ENCODE data around the gene SLC22A25. TPM values are rescaled to one million over a fixed set of nuclear protein-coding genes. Genes with fewer than 3 reads are reported as not detected.
A peak's percentile ranks its signal among the peaks of the same experiment; 100 is the strongest.

Gene SLC22A25
- total and polyA plus RNA-seq, 2 of the 13 experiments (the other 11 are each of a cell fraction or from before 2014, with no cell fraction given): 0.18 to 0.42 TPM

GRCh38 chr11:63277345-63277943 lies 34.0 kb upstream of the SLC22A25 start (continued):
- no peak for TF ChIP-seq ZNF619 (CRISPR knock-in tag; IDR thresholded peaks at IDR 0.05)
- TF ChIP-seq, protein P1, sequence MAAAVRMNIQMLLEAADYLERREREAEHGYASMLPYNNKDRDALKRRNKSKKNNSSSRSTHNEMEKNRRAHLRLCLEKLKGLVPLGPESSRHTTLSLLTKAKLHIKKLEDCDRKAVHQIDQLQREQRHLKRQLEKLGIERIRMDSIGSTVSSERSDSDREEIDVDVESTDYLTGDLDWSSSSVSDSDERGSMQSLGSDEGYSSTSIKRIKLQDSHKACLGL (CRISPR knock-in tag; IDR thresholded peaks at IDR 0.05): no peak
- TF ChIP-seq ZZZ3 (CRISPR knock-in tag; IDR thresholded peaks at IDR 0.05; ENCODE audit: borderline replicate concordance): no peak
- TF ChIP-seq, protein P2, sequence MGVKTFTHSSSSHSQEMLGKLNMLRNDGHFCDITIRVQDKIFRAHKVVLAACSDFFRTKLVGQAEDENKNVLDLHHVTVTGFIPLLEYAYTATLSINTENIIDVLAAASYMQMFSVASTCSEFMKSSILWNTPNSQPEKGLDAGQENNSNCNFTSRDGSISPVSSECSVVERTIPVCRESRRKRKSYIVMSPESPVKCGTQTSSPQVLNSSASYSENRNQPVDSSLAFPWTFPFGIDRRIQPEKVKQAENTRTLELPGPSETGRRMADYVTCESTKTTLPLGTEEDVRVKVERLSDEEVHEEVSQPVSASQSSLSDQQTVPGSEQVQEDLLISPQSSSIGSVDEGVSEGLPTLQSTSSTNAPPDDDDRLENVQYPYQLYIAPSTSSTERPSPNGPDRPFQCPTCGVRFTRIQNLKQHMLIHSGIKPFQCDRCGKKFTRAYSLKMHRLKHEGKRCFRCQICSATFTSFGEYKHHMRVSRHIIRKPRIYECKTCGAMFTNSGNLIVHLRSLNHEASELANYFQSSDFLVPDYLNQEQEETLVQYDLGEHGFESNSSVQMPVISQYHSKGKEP (CRISPR knock-in tag; IDR thresholded peaks at IDR 0.05): no peak
- no peak for TF ChIP-seq BRD4 (CRISPR knock-in tag; IDR thresholded peaks at IDR 0.05)
- no peak for TF ChIP-seq ZNF891 (CRISPR knock-in tag; IDR thresholded peaks at IDR 0.05)
- TF ChIP-seq RXRB (CRISPR knock-in tag; IDR thresholded peaks at IDR 0.05; ENCODE audit: borderline replicate concordance): peak; percentile 47; the same call in 1 of the 2 replicates
- TF ChIP-seq WIZ (CRISPR knock-in tag; IDR thresholded peaks at IDR 0.05): no peak
- TF ChIP-seq ZSCAN29 (CRISPR knock-in tag; conservative IDR thresholded peaks at IDR 0.05): no peak
- no peak for TF ChIP-seq TGIF2 (CRISPR knock-in tag; IDR thresholded peaks at IDR 0.05)
- TF ChIP-seq, protein P3, sequence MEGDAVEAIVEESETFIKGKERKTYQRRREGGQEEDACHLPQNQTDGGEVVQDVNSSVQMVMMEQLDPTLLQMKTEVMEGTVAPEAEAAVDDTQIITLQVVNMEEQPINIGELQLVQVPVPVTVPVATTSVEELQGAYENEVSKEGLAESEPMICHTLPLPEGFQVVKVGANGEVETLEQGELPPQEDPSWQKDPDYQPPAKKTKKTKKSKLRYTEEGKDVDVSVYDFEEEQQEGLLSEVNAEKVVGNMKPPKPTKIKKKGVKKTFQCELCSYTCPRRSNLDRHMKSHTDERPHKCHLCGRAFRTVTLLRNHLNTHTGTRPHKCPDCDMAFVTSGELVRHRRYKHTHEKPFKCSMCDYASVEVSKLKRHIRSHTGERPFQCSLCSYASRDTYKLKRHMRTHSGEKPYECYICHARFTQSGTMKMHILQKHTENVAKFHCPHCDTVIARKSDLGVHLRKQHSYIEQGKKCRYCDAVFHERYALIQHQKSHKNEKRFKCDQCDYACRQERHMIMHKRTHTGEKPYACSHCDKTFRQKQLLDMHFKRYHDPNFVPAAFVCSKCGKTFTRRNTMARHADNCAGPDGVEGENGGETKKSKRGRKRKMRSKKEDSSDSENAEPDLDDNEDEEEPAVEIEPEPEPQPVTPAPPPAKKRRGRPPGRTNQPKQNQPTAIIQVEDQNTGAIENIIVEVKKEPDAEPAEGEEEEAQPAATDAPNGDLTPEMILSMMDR (CRISPR knock-in tag; IDR thresholded peaks at IDR 0.05): peak; percentile 75
- no peak for TF ChIP-seq SUZ12 (IDR thresholded peaks at IDR 0.05; ENCODE audit: low read depth, low read length)
- TF ChIP-seq KAT8 (CRISPR knock-in tag; IDR thresholded peaks at IDR 0.05): 0 out of 2 replicates have a peak, but pooled peaks have one; percentile 34
- TF ChIP-seq ZNF12 (CRISPR knock-in tag; IDR thresholded peaks at IDR 0.05): 0 out of 2 replicates have a peak, but pooled peaks have one; percentile 33
- TF ChIP-seq ZNF224 (CRISPR knock-in tag; IDR thresholded peaks at IDR 0.05): no peak
- TF ChIP-seq REST (IDR thresholded peaks at IDR 0.05; ENCODE audit: borderline replicate concordance in 1 of 2, low read depth in 1 of 2, low read length in 2 of 2): no peak
- 0 out of 2 replicates have a peak, but pooled peaks have one; percentile 15 for TF ChIP-seq ZNF331 (CRISPR knock-in tag; IDR thresholded peaks at IDR 0.05)
- TF ChIP-seq, protein P4, sequence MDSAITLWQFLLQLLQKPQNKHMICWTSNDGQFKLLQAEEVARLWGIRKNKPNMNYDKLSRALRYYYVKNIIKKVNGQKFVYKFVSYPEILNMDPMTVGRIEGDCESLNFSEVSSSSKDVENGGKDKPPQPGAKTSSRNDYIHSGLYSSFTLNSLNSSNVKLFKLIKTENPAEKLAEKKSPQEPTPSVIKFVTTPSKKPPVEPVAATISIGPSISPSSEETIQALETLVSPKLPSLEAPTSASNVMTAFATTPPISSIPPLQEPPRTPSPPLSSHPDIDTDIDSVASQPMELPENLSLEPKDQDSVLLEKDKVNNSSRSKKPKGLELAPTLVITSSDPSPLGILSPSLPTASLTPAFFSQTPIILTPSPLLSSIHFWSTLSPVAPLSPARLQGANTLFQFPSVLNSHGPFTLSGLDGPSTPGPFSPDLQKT (CRISPR knock-in tag; IDR thresholded peaks at IDR 0.05; ENCODE audit: borderline replicate concordance): no peak
- peak; percentile 23 for TF ChIP-seq XRCC5 (optimal IDR thresholded peaks at IDR 0.05; ENCODE audit: low read length)
- no peak for TF ChIP-seq ZFP82 (CRISPR knock-in tag; IDR thresholded peaks at IDR 0.05; ENCODE audit: borderline replicate concordance)

Data from HepG2 (cell line).